ENCODE data around the gene FAP. TPM values are rescaled to one million over a fixed set of nuclear protein-coding genes. Genes with fewer than 3 reads are reported as not detected.

The FAP gene
- total and polyA plus RNA-seq, 2 donors = 1.5 to 1.8 TPM

DNA sequence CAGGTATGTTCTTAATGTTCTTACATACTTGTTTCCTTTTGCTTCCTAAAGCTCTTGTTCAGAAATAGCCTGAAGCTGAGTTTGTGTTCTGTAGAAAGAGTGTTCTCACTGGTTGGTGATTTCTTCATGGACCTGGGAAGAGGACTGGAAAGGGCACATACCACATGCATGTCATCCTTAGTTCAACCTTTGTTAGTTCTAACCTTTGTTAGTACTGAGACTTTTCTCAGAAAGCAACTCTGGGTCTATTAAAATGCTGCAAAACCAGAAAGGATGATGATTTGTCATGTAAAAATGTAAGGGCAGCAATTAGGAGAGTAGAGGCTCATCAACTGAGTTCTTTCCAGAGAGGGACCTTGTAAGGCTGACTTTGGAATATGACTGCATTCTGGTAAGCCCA lies 2.5 kb upstream of the FAP start:
- DNase-seq (ENCODE audit: low read depth in 6 of 9, low spot score in 9 of 9) = no peak
- Histone ChIP-seq H3K36me3 (ENCODE audit: control insufficient read depth in 2 of 2, insufficient read depth in 2 of 2, low read length in 1 of 2) (no peaks in the 10 kb centered on the region), H3K27me3 (ENCODE audit: control insufficient read depth in 2 of 2, insufficient read depth in 1 of 2, low read length in 1 of 2) (no peaks in the 10 kb centered on the region), H3K27ac (ENCODE audit: low read depth in 1 of 2, low read length in 1 of 2) (no peak overlapping the region), H3K9me3 (ENCODE audit: control insufficient read depth in 2 of 2, insufficient read depth in 1 of 2, low read length in 1 of 2) (no peaks in the 10 kb centered on the region), H3K4me1 (ENCODE audit: control insufficient read depth in 2 of 2, insufficient read depth in 2 of 2, low read length in 2 of 2) (no peaks in the 10 kb centered on the region), H3K4me3 (ENCODE audit: low read length in 2 of 2) (no peak overlapping the region)

DNA sequence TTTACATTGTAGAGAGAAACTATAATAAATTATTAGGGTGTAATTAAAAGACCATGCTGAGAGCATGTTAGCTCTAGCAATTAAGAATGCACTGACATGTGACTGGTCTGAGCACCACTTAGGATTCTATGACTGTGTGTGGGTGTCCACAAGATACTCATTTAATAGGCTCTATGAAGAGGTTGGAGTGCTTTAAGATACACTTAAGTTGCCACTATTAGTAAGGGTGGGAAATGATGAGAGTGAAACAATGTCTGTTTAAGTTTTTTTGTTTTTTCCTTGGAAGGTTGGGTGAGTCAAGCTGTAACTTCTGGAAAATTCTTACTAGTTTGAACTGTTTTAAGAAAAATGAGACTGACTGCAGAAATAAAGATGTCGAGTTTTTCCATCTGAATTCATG lies 1.8 kb upstream of the FAP start:
- Histone ChIP-seq H3K4me1 (ENCODE audit: control insufficient read depth in 2 of 2, insufficient read depth in 2 of 2, low read length in 2 of 2) (no peaks in the 10 kb centered on the region), H3K36me3 (ENCODE audit: control insufficient read depth in 2 of 2, insufficient read depth in 2 of 2, low read length in 1 of 2) (no peaks in the 10 kb centered on the region), H3K9me3 (ENCODE audit: control insufficient read depth in 2 of 2, insufficient read depth in 1 of 2, low read length in 1 of 2) (no peaks in the 10 kb centered on the region), H3K27ac (ENCODE audit: low read depth in 1 of 2, low read length in 1 of 2) (no peak overlapping the region), H3K27me3 (ENCODE audit: control insufficient read depth in 2 of 2, insufficient read depth in 1 of 2, low read length in 1 of 2) (no peaks in the 10 kb centered on the region), H3K4me3 (ENCODE audit: low read length in 2 of 2) (no peak overlapping the region)
- DNase-seq (ENCODE audit: low read depth in 6 of 9, low spot score in 9 of 9) = no peak
- 89% methylated on average over 1 of the region's 1 CpG for WGBS

DNA sequence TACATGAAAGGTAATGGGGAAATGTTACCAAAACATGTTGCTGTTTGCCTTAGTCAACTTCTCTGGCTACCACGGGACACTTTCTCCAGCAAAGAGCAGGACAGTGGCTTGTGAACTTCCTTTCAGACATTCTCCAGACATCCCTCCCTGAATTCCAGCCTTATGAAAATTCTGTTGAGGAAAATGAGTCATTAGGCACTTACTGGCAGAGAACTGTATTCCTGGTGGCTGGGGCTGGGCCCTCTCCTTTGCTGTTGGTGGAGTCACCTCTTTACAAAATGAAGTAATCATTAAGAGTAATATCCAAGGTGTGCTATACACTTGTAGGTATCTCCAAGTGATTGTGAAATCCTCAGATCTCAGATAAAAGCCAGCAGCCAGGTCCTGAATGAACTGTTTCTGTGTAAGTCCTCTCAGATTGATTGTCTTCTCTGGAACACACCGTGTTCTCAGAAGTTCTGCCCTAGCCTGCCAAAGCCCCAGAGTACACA lies 1.3 kb upstream of the FAP start:
- H3K4me3 ChIP-seq (ENCODE audit: low read length in 2 of 2) = no peak overlapping the region
- H3K27me3 ChIP-seq (ENCODE audit: control insufficient read depth in 2 of 2, insufficient read depth in 1 of 2, low read length in 1 of 2) = no peaks in the 10 kb centered on the region
- H3K27ac ChIP-seq (ENCODE audit: low read depth in 1 of 2, low read length in 1 of 2) = no peak overlapping the region
- 92% methylated on average over 2 of the region's 2 CpGs for WGBS
- H3K4me1 ChIP-seq (ENCODE audit: control insufficient read depth in 2 of 2, insufficient read depth in 2 of 2, low read length in 2 of 2) = no peaks in the 10 kb centered on the region
- no peaks in the 10 kb centered on the region for H3K9me3 ChIP-seq (ENCODE audit: control insufficient read depth in 2 of 2, insufficient read depth in 1 of 2, low read length in 1 of 2)
- no peak for DNase-seq (ENCODE audit: low read depth in 6 of 9, low spot score in 9 of 9)
- H3K36me3 ChIP-seq (ENCODE audit: control insufficient read depth in 2 of 2, insufficient read depth in 2 of 2, low read length in 1 of 2) = no peaks in the 10 kb centered on the region

DNA sequence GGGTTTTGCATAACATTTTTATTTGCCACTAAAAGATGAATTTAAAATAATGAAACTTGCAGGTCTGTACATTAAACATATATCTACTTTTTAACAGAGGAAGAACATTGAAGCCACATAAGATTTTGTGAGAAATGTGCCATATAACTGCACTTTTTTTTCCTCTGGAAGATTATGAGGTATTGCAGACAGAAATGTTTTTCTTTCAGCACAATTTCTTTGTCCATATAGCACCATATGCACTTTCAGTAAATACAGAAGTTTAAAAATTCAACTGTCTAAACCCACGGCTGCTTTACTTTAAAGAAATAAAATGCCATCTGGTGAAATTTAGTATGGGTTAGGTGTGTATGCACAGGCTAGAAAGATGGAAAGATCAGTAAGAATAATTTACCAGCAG lies 470 bp upstream of the FAP start:
- 93% methylated on average over 1 of the region's 1 CpG for WGBS
- H3K4me3 ChIP-seq (ENCODE audit: low read length in 2 of 2) = no peak overlapping the region
- H3K27me3 ChIP-seq (ENCODE audit: control insufficient read depth in 2 of 2, insufficient read depth in 1 of 2, low read length in 1 of 2) = no peaks in the 10 kb centered on the region
- H3K9me3 ChIP-seq (ENCODE audit: control insufficient read depth in 2 of 2, insufficient read depth in 1 of 2, low read length in 1 of 2) = no peaks in the 10 kb centered on the region
- no peak overlapping the region for H3K27ac ChIP-seq (ENCODE audit: low read depth in 1 of 2, low read length in 1 of 2)
- no peaks in the 10 kb centered on the region for H3K4me1 ChIP-seq (ENCODE audit: control insufficient read depth in 2 of 2, insufficient read depth in 2 of 2, low read length in 2 of 2)
- no peak for DNase-seq (ENCODE audit: low read depth in 6 of 9, low spot score in 9 of 9)
- no peaks in the 10 kb centered on the region for H3K36me3 ChIP-seq (ENCODE audit: control insufficient read depth in 2 of 2, insufficient read depth in 2 of 2, low read length in 1 of 2)

DNA sequence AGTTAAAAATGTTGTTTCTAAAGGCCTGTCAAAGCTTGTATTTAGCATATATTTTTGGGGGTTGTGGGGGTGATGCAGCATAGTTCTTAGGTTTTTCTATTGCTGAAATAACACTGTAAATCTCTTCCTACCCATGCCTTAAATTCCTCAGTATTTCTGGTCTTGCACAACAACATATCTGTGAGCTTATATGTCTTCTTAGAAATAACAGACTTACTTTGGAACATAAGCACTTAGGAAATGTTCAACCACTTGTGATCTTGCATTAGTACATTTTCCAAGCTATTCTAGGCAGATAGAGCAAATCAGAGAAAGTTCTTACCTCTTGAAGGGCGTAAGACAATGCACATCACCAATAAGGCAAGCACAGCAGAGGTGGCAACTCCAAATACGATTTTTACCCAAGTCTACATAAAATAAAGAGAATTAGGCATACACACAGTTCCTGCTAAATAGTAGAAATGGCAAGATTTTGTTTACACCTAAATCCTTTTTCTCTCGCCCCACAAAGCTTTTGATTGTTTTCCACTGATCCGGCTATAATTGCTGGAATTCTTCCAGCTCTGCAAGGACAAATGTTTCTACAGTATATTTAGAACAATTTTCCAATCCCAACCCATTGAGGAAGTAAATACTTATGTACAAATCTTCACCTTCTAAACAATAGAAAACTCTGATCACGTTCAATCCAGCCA lies 512 bp downstream of the FAP start:
- no peak overlapping the region for H3K4me3 ChIP-seq (ENCODE audit: low read length in 2 of 2)
- H3K36me3 ChIP-seq (ENCODE audit: control insufficient read depth in 2 of 2, insufficient read depth in 2 of 2, low read length in 1 of 2) = no peaks in the 10 kb centered on the region
- no peaks in the 10 kb centered on the region for H3K9me3 ChIP-seq (ENCODE audit: control insufficient read depth in 2 of 2, insufficient read depth in 1 of 2, low read length in 1 of 2)
- H3K4me1 ChIP-seq (ENCODE audit: control insufficient read depth in 2 of 2, insufficient read depth in 2 of 2, low read length in 2 of 2) = no peaks in the 10 kb centered on the region
- H3K27ac ChIP-seq (ENCODE audit: low read depth in 1 of 2, low read length in 1 of 2) = no peak overlapping the region
- no peaks in the 10 kb centered on the region for H3K27me3 ChIP-seq (ENCODE audit: control insufficient read depth in 2 of 2, insufficient read depth in 1 of 2, low read length in 1 of 2)
- DNase-seq (ENCODE audit: low read depth in 6 of 9, low spot score in 9 of 9) = no peak
- 92% methylated on average over 5 of the region's 5 CpGs for WGBS

DNA sequence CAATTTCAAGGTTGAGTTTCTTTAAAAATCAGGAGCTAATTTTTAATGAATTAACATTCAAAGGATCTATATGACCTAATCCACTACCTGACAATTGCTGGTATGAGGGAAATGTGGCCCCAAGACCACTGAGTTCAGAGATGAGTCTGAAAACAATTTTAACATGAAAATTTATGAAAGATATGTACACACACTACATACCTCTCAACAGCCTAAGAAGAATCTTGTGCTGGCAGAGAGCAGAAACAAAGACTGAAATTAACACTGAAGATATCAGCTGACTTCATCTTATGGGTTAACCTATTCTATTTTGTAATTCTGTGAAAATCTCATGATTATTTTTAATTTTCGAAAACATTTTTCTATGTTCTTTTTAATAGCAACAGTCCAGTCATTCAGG lies 1.7 kb downstream of the FAP start:
- no peaks in the 10 kb centered on the region for H3K9me3 ChIP-seq (ENCODE audit: control insufficient read depth in 2 of 2, insufficient read depth in 1 of 2, low read length in 1 of 2)
- WGBS = 94% methylated on average over 1 of the region's 1 CpG
- DNase-seq (ENCODE audit: low read depth in 6 of 9, low spot score in 9 of 9) = no peak
- no peaks in the 10 kb centered on the region for H3K27me3 ChIP-seq (ENCODE audit: control insufficient read depth in 2 of 2, insufficient read depth in 1 of 2, low read length in 1 of 2)
- no peak overlapping the region for H3K4me3 ChIP-seq (ENCODE audit: low read length in 2 of 2)
- H3K36me3 ChIP-seq (ENCODE audit: control insufficient read depth in 2 of 2, insufficient read depth in 2 of 2, low read length in 1 of 2) = no peaks in the 10 kb centered on the region
- no peak overlapping the region for H3K27ac ChIP-seq (ENCODE audit: low read depth in 1 of 2, low read length in 1 of 2)
- no peaks in the 10 kb centered on the region for H3K4me1 ChIP-seq (ENCODE audit: control insufficient read depth in 2 of 2, insufficient read depth in 2 of 2, low read length in 2 of 2)

DNA sequence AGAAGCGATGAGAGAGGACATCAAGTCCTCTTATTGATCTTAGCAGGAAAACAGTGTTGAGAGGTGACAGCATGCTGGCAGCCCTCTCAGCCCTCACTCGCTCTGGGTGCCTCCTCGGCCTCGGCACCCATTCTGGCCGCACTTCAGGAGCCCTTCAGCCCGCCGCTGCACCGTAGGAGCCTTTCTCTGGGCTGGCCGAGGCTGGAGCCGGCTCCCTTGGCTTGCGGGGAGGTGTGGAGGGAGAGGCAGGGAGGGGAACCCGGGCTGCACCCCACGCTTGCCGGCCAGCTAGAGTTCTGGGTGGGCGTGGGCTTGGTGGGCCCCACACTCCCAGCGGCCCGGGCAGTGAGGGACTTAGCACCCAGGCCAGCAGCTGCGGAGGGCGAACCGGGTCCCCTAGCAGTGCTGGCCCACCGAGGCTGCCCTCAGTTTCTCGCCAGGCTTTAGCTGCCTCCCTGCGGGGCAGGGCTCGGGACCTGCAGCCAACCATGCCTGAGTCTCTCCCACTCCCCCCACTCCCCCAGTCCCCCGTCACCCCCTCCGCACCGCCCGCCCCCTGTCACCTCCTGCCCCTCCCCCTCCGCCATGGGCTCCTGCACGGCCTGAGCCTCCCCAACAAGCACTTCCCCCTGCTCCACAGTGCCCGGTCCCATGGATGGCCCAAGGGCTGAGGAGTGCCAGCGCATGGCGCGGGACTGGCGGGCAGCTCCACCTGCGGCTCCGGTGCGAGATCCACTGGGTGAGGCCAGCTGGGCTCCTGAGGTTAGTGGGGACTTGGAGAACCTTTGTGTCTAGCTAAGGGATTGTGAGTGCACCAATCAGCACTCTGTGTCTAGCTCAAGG lies 8.4 kb downstream of the FAP start:
- Histone ChIP-seq H3K4me1 (ENCODE audit: control insufficient read depth in 2 of 2, insufficient read depth in 2 of 2, low read length in 2 of 2) (no peaks in the 10 kb centered on the region), H3K27me3 (ENCODE audit: control insufficient read depth in 2 of 2, insufficient read depth in 1 of 2, low read length in 1 of 2) (no peaks in the 10 kb centered on the region), H3K27ac (ENCODE audit: low read depth in 1 of 2, low read length in 1 of 2) (no peak overlapping the region), H3K36me3 (ENCODE audit: control insufficient read depth in 2 of 2, insufficient read depth in 2 of 2, low read length in 1 of 2) (no peaks in the 10 kb centered on the region), H3K9me3 (ENCODE audit: control insufficient read depth in 2 of 2, insufficient read depth in 1 of 2, low read length in 1 of 2) (peaks cover 0 to 7% of the 10 kb centered on the region in 2 donors), H3K4me3 (ENCODE audit: low read length in 2 of 2) (no peak overlapping the region)
- DNase-seq (ENCODE audit: low read depth in 6 of 9, low spot score in 9 of 9) = no peak
- 98% methylated on average over 38 of the region's 38 CpGs for WGBS

DNA sequence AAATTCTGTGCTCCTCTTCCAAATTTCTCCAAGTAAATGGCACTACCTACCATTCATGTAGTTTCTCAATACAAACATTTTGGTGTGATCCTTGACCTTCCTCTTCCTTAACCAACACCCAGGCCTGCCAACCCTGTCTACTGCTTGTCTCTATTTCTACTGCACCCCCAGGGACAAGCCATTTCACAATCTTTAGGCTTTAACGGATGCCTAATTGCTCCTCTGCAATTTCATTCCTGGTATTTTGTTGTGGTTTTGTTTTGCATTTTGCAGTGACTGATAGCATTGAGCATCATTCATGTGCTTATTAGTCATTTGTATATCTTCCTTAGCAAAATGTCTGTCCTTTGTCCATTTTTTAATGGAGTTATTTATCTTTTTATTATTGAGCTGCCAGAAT lies 10.0 kb downstream of the FAP start:
- H3K27me3 ChIP-seq (ENCODE audit: control insufficient read depth in 2 of 2, insufficient read depth in 1 of 2, low read length in 1 of 2) = no peaks in the 10 kb centered on the region
- H3K27ac ChIP-seq (ENCODE audit: low read depth in 1 of 2, low read length in 1 of 2) = no peak overlapping the region
- H3K9me3 ChIP-seq (ENCODE audit: control insufficient read depth in 2 of 2, insufficient read depth in 1 of 2, low read length in 1 of 2) = peaks cover 0 to 7% of the 10 kb centered on the region in 2 donors
- no peaks in the 10 kb centered on the region for H3K4me1 ChIP-seq (ENCODE audit: control insufficient read depth in 2 of 2, insufficient read depth in 2 of 2, low read length in 2 of 2)
- no peak for DNase-seq (ENCODE audit: low read depth in 6 of 9, low spot score in 9 of 9)
- no peak overlapping the region for H3K4me3 ChIP-seq (ENCODE audit: low read length in 2 of 2)
- 97% methylated on average over 1 of the region's 1 CpG for WGBS
- no peaks in the 10 kb centered on the region for H3K36me3 ChIP-seq (ENCODE audit: control insufficient read depth in 2 of 2, insufficient read depth in 2 of 2, low read length in 1 of 2)

DNA sequence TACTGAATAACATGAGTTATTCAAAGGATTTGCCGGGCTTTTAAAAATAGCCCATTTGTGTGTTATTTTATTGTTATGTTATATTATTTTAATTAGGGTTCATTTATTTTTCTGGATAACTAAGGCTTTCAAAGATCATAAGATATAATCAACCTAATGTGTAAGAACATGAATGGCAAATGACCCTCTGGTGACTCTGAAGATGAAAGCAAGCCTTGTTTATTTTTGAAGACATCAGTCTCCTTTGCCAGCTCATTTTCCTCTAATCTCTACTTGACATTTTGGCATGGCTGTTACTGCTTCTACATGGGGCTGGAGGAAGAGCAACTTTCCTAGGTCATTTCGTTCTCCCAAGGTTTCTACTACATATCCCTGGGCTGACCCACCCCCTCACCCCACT lies 10.6 kb downstream of the FAP start:
- Histone ChIP-seq H3K27me3 (ENCODE audit: control insufficient read depth in 2 of 2, insufficient read depth in 1 of 2, low read length in 1 of 2) (no peaks in the 10 kb centered on the region), H3K27ac (ENCODE audit: low read depth in 1 of 2, low read length in 1 of 2) (no peak overlapping the region), H3K4me1 (ENCODE audit: control insufficient read depth in 2 of 2, insufficient read depth in 2 of 2, low read length in 2 of 2) (no peaks in the 10 kb centered on the region), H3K36me3 (ENCODE audit: control insufficient read depth in 2 of 2, insufficient read depth in 2 of 2, low read length in 1 of 2) (no peaks in the 10 kb centered on the region), H3K4me3 (ENCODE audit: low read length in 2 of 2) (no peak overlapping the region), H3K9me3 (ENCODE audit: control insufficient read depth in 2 of 2, insufficient read depth in 1 of 2, low read length in 1 of 2) (peaks cover 0 to 7% of the 10 kb centered on the region in 2 donors)
- WGBS = 94% methylated on average over 2 of the region's 2 CpGs
- DNase-seq (ENCODE audit: low read depth in 6 of 9, low spot score in 9 of 9) = no peak
